Parathyroid adenoma (tissue), 2 donors: Measurements from ENCODE around the gene ITSN1.

Experiments
- H2AFZ ChIP-seq: fragments of 300-600 bp; sonication (generic); one replicate; pipeline ENCODE4 v1.7.0; 2017; ENCODE audit warnings: antibody characterized with exemption, mild to moderate bottlenecking
- H3K27ac ChIP-seq: fragments of 300-600 bp; sonication (generic); one replicate; pipeline ENCODE4 v1.7.0; 2017
- H3K27me3 ChIP-seq: fragments of 300-600 bp; sonication (generic); one replicate; pipeline ENCODE4 v1.7.0; 2017; ENCODE audit warnings: low read length; ENCODE audit not compliant: control insufficient read depth, insufficient read depth
- H3K36me3 ChIP-seq: fragments of 300-600 bp; sonication (generic); one replicate; pipeline ENCODE4 v1.7.0; 2017; ENCODE audit warnings: low read length; ENCODE audit not compliant: control insufficient read depth, insufficient read depth
- H3K4me1 ChIP-seq: fragments of 300-600 bp; sonication (generic); one replicate; pipeline ENCODE4 v1.7.0; 2017; ENCODE audit warnings: control low read depth
- H3K4me2 ChIP-seq: fragments of 300-600 bp; sonication (generic); one replicate; pipeline ENCODE4 v1.7.0; 2017; ENCODE audit warnings: low read length
- H3K4me3 ChIP-seq: fragments of 300-600 bp; sonication (generic); one replicate; pipeline ENCODE4 v1.7.0; 2017; ENCODE audit warnings: low read depth, low read length
- H3K79me2 ChIP-seq: fragments of 300-600 bp; sonication (generic); one replicate; pipeline ENCODE4 v1.7.0; 2017; ENCODE audit warnings: control low read depth
- H3K9ac ChIP-seq: fragments of 300-600 bp; sonication (generic); one replicate; pipeline ENCODE4 v1.7.0; 2017; ENCODE audit warnings: mild to moderate bottlenecking
- H3K9me3 ChIP-seq: fragments of 300-600 bp; sonication (generic); one replicate; pipeline ENCODE4 v1.7.0; 2017; ENCODE audit warnings: low read length; ENCODE audit not compliant: control insufficient read depth
- CTCF ChIP-seq: fragments of 300-600 bp; sonication (generic); IDR thresholded peaks from one replicate; pipeline ENCODE4 v1.7.0; 2017; ENCODE audit warnings: antibody characterized with exemption, mild to moderate bottlenecking
- donor health status: primary hyperparathyroidism.

The ITSN1 gene

GRCh38 chr21:33800753-33801423 lies 158.6 kb downstream of the ITSN1 start:
- Histone ChIP-seq H3K79me2 (no peaks in the 10 kb centered on the region), H2AFZ (no peak overlapping the region), H3K27me3 (no peaks in the 10 kb centered on the region), H3K4me1 (no peaks in the 10 kb centered on the region), H3K36me3 (no peaks in the 10 kb centered on the region), H3K9me3 (no peaks in the 10 kb centered on the region), H3K9ac (no peak overlapping the region), H3K4me3 (no peak overlapping the region), H3K27ac (no peak overlapping the region), H3K4me2 (no peak overlapping the region)
- no peak for TF ChIP-seq CTCF

GRCh38 chr21:33801424-33802405 lies 159.4 kb downstream of the ITSN1 start:
- Histone ChIP-seq H3K4me1 (no peaks in the 10 kb centered on the region), H3K36me3 (no peaks in the 10 kb centered on the region), H3K9me3 (no peaks in the 10 kb centered on the region), H3K4me3 (no peak overlapping the region), H2AFZ (no peak overlapping the region), H3K79me2 (no peaks in the 10 kb centered on the region), H3K27ac (no peak overlapping the region), H3K9ac (no peak overlapping the region), H3K27me3 (no peaks in the 10 kb centered on the region), H3K4me2 (no peak overlapping the region)
- no peak for TF ChIP-seq CTCF

- no peaks in the 10 kb centered on the region for H3K4me1 ChIP-seq
- no peaks in the 10 kb centered on the region for H3K79me2 ChIP-seq
- no peaks in the 10 kb centered on the region for H3K9me3 ChIP-seq
- H3K36me3 ChIP-seq, result no peaks in the 10 kb centered on the region
- no peak overlapping the region for H3K4me2 ChIP-seq
- no peak for TF ChIP-seq CTCF
- no peaks in the 10 kb centered on the region for H3K27me3 ChIP-seq
- no peak overlapping the region for H2AFZ ChIP-seq
- H3K9ac ChIP-seq, result no peak overlapping the region
- no peak overlapping the region for H3K27ac ChIP-seq
- H3K4me3 ChIP-seq, result no peak overlapping the region
These were observed 160.2 kb downstream of the ITSN1 start for GRCh38 chr21:33802481-33802880.

- Histone ChIP-seq H3K36me3 (no peaks in the 10 kb centered on the region), H3K27ac (no peak overlapping the region), H3K27me3 (no peaks in the 10 kb centered on the region), H3K79me2 (no peaks in the 10 kb centered on the region), H3K4me3 (no peak overlapping the region), H3K9me3 (no peaks in the 10 kb centered on the region), H3K4me2 (no peak overlapping the region), H3K4me1 (no peaks in the 10 kb centered on the region), H2AFZ (no peak overlapping the region), H3K9ac (no peak overlapping the region)
- TF ChIP-seq CTCF, result no peak
These were observed 166.5 kb downstream of the ITSN1 start for GRCh38 chr21:33808715-33809367.
